T-helper 17 cell (primary cell): ENCODE measurements around the gene RGPD3. TPM values are rescaled to one million over a fixed set of nuclear protein-coding genes. Genes with fewer than 3 reads are reported as not detected.
"Not testable (repeated sequence)": the region's sequence is repeated elsewhere in the genome, so short reads cannot be mapped to it uniquely, and the experiment has no call there.

Experiments used
- ATAC-seq: fragments of 150-1000 bp; cut with Tn5 transposase; 2 replicates; pipeline ENCODE4 v1.10.0; 2021; ENCODE audit warnings: mild to moderate bottlenecking, moderate library complexity
- DNase-seq, 3 donors: peaks; one replicate each; pipeline versions ENCODE4 v3.0.0 to v3.0.0-alpha.2; 2020 to 2021
- H3K9me3 ChIP-seq: one replicate; pipeline ENCODE4 v1.7.0; 2013; ENCODE audit warnings: low read length, mild to moderate bottlenecking; ENCODE audit not compliant: control insufficient read depth, poor library complexity, severe bottlenecking
- H3K27ac Mint-ChIP-seq: one replicate; pipeline ENCODE4 v1.8.0; 2022; ENCODE audit warnings: mild to moderate bottlenecking, moderate library complexity, mixed read lengths
- H3K27me3 Mint-ChIP-seq: one replicate; pipeline ENCODE4 v1.8.0; 2022; ENCODE audit warnings: mixed read lengths
- H3K36me3 Mint-ChIP-seq: one replicate; pipeline ENCODE4 v1.8.0; 2022; ENCODE audit warnings: low read depth, mixed read lengths
- H3K4me1 Mint-ChIP-seq: one replicate; pipeline ENCODE4 v1.8.0; 2022; ENCODE audit warnings: mild to moderate bottlenecking, mixed read lengths
- H3K4me3 Mint-ChIP-seq: one replicate; pipeline ENCODE4 v1.8.0; 2022; ENCODE audit warnings: mild to moderate bottlenecking, moderate library complexity, mixed read lengths
- total RNA-seq, 4 donors: library from RNA in 2 of 4; stranded (reverse) in 2 of 4; gene quantifications; one replicate each; pipeline ENCODE4 v1.2.3 and lab custom pipeline; 2022 to 2026

Gene RGPD3
- total RNA-seq, 2 donors from 2014 or later: 0.21 to 0.37 TPM

GRCh38 chr2:106502351-106502750 is 34.1 kb upstream of the RGPD3 start:
- not testable (repeated sequence) for H3K4me3 Mint-ChIP-seq, H3K36me3 Mint-ChIP-seq, H3K27me3 Mint-ChIP-seq, ATAC-seq, DNase-seq, H3K4me1 Mint-ChIP-seq, H3K27ac Mint-ChIP-seq, H3K9me3 ChIP-seq

- H3K36me3 Mint-ChIP-seq, H3K4me3 Mint-ChIP-seq, ATAC-seq, H3K27me3 Mint-ChIP-seq, H3K9me3 ChIP-seq, DNase-seq, H3K27ac Mint-ChIP-seq, H3K4me1 Mint-ChIP-seq: not testable (repeated sequence)
These were observed 32.1 kb upstream of the RGPD3 start for GRCh38 chr2:106500350-106500749.

- H3K36me3 Mint-ChIP-seq, ATAC-seq, H3K4me3 Mint-ChIP-seq, H3K27ac Mint-ChIP-seq, DNase-seq, H3K4me1 Mint-ChIP-seq, H3K27me3 Mint-ChIP-seq, H3K9me3 ChIP-seq: not testable (repeated sequence)
These were observed 30.3 kb upstream of the RGPD3 start for GRCh38 chr2:106498549-106498948.

GRCh38 chr2:106492913-106493312 is 24.7 kb upstream of the RGPD3 start:
- H3K36me3 Mint-ChIP-seq, H3K4me1 Mint-ChIP-seq, H3K27ac Mint-ChIP-seq, H3K4me3 Mint-ChIP-seq, H3K9me3 ChIP-seq, DNase-seq, ATAC-seq: not testable (repeated sequence)
- H3K27me3 Mint-ChIP-seq: peaks cover 13% of the 10 kb centered on the region

GRCh38 chr2:106492399-106492798 is 24.2 kb upstream of the RGPD3 start:
- not testable (repeated sequence) for ATAC-seq, H3K4me1 Mint-ChIP-seq

GRCh38 chr2:106489701-106490100 is 21.5 kb upstream of the RGPD3 start:
- DNase-seq, H3K9me3 ChIP-seq, H3K36me3 Mint-ChIP-seq, H3K27ac Mint-ChIP-seq, H3K4me1 Mint-ChIP-seq, H3K4me3 Mint-ChIP-seq, ATAC-seq: not testable (repeated sequence)
- H3K27me3 Mint-ChIP-seq: peaks cover 22% of the 10 kb centered on the region

More at GRCh38 chr2:106492399-106492798, 24.2 kb upstream of the RGPD3 start:
- not testable (repeated sequence) for H3K27ac Mint-ChIP-seq, H3K4me3 Mint-ChIP-seq, DNase-seq, H3K9me3 ChIP-seq, H3K36me3 Mint-ChIP-seq
- peaks cover 13% of the 10 kb centered on the region for H3K27me3 Mint-ChIP-seq

GRCh38 chr2:106487386-106488191 is 19.4 kb upstream of the RGPD3 start:
- not testable (repeated sequence) for H3K4me3 Mint-ChIP-seq, H3K9me3 ChIP-seq, H3K27ac Mint-ChIP-seq, H3K36me3 Mint-ChIP-seq, ATAC-seq, H3K4me1 Mint-ChIP-seq, DNase-seq
- H3K27me3 Mint-ChIP-seq: peaks cover 22% of the 10 kb centered on the region

- H3K4me1 Mint-ChIP-seq, ATAC-seq, H3K4me3 Mint-ChIP-seq, H3K9me3 ChIP-seq, DNase-seq, H3K36me3 Mint-ChIP-seq: not testable (repeated sequence)
- Mint-ChIP-seq H3K27me3 (peaks cover 22% of the 10 kb centered on the region), H3K27ac (peak within 1 kb of the TSS; percentile 32)
These were observed 18.6 kb upstream of the RGPD3 start, which contains the start of gene CD8B2 for GRCh38 chr2:106486551-106487385. TSS of gene CD8B2 (plus strand) at chr2:106487364. CDS start at chr2:106487427, 63 bp downstream.

- H3K4me1 Mint-ChIP-seq, H3K27ac Mint-ChIP-seq, H3K27me3 Mint-ChIP-seq, DNase-seq, ATAC-seq, H3K36me3 Mint-ChIP-seq, H3K9me3 ChIP-seq, H3K4me3 Mint-ChIP-seq: not testable (repeated sequence)
These were observed 11.3 kb upstream of the RGPD3 start for GRCh38 chr2:106479563-106479962.

GRCh38 chr2:106477647-106478046 is 9.4 kb upstream of the RGPD3 start:
- not testable (repeated sequence) for ATAC-seq, H3K27me3 Mint-ChIP-seq, H3K4me1 Mint-ChIP-seq, H3K27ac Mint-ChIP-seq, H3K4me3 Mint-ChIP-seq, DNase-seq, H3K9me3 ChIP-seq, H3K36me3 Mint-ChIP-seq

GRCh38 chr2:106470658-106471057 is 2.4 kb upstream of the RGPD3 start:
- H3K27ac Mint-ChIP-seq, H3K9me3 ChIP-seq, H3K4me3 Mint-ChIP-seq, H3K4me1 Mint-ChIP-seq, H3K36me3 Mint-ChIP-seq, H3K27me3 Mint-ChIP-seq: not testable (repeated sequence)
- ATAC-seq (peak; percentile 69), DNase-seq (peak in 2 of 3 donors; percentile 15 to 36)

GRCh38 chr2:106467516-106467915 is 697 bp downstream of the RGPD3 start:
- not testable (repeated sequence) for H3K4me1 Mint-ChIP-seq, H3K36me3 Mint-ChIP-seq, DNase-seq, H3K27ac Mint-ChIP-seq, ATAC-seq, H3K4me3 Mint-ChIP-seq, H3K27me3 Mint-ChIP-seq, H3K9me3 ChIP-seq

GRCh38 chr2:106461882-106462281 is 6.3 kb downstream of the RGPD3 start:
- not testable (repeated sequence) for H3K4me3 Mint-ChIP-seq, ATAC-seq, H3K36me3 Mint-ChIP-seq, H3K27me3 Mint-ChIP-seq, H3K4me1 Mint-ChIP-seq, H3K9me3 ChIP-seq, DNase-seq, H3K27ac Mint-ChIP-seq
